ENCODE data around the gene MYO1D.

GRCh38 chr17:32463304-32463703 is 413.6 kb downstream of the MYO1D start:
- no peak for TF ChIP-seq CTCF (IDR thresholded peaks at IDR 0.05)
- TF ChIP-seq POLR2AphosphoS5 (IDR thresholded peaks at IDR 0.05) = no peak

Measured in suprapubic skin (tissue), 3 donors.